ENCODE results near the gene SLC52A3.

DNA sequence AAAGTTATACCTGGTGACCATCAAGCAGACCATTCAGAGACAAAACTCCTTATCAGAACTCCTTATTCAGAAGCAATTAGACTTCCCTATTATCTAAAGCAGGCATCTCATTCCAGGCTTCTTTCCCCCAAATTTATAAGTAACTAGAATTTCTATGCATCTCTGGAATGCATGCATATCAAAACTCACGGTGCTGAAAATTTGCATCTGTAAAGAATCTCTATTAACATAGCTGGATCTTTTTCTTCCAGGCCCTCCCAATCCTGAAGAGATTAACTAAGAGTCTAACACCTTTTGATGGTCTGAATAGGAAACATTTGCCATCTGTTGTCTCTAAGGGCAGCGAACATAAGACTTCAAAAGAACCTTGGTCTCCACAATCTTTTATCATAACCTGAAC lies 22.8 kb upstream of the SLC52A3 start:
- TF ChIP-seq, protein P1, sequence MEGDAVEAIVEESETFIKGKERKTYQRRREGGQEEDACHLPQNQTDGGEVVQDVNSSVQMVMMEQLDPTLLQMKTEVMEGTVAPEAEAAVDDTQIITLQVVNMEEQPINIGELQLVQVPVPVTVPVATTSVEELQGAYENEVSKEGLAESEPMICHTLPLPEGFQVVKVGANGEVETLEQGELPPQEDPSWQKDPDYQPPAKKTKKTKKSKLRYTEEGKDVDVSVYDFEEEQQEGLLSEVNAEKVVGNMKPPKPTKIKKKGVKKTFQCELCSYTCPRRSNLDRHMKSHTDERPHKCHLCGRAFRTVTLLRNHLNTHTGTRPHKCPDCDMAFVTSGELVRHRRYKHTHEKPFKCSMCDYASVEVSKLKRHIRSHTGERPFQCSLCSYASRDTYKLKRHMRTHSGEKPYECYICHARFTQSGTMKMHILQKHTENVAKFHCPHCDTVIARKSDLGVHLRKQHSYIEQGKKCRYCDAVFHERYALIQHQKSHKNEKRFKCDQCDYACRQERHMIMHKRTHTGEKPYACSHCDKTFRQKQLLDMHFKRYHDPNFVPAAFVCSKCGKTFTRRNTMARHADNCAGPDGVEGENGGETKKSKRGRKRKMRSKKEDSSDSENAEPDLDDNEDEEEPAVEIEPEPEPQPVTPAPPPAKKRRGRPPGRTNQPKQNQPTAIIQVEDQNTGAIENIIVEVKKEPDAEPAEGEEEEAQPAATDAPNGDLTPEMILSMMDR (optimal IDR thresholded peaks at IDR 0.05 in 1 of 3, IDR thresholded peaks at IDR 0.05 in 1 of 3, conservative IDR thresholded peaks at IDR 0.05 in 1 of 3; ENCODE audit: extremely low read depth in 1 of 3, insufficient read depth in 2 of 3, low read length in 3 of 3), result no peak
- TF ChIP-seq EZH2 (IDR thresholded peaks at IDR 0.05; ENCODE audit: low read length), result no peak
